Endometrium (tissue), 2 donors: ENCODE data around the gene NGEF.

ENCODE experiments used
- FAIRE-seq: peaks from 2 replicates; lab custom pipeline; 2012; peaks lifted over from hg19 to GRCh38; lab: Jason Lieb, UNC
- donor health status: control.
- donor health status: control.

NGEF gene

GRCh38 chr2:232997749-232998665 lies 15.0 kb downstream of the NGEF start:
- FAIRE-seq, result no peak

- FAIRE-seq, result no peak
Measured at GRCh38 chr2:232994446-232994845, 18.6 kb downstream of the NGEF start.

- FAIRE-seq, result no peak
Measured at GRCh38 chr2:232993231-232993821, 19.7 kb downstream of the NGEF start.

- no peak for FAIRE-seq
Measured at GRCh38 chr2:232986155-232986554, 26.9 kb downstream of the NGEF start.

GRCh38 chr2:232984451-232985207 lies 28.4 kb downstream of the NGEF start:
- FAIRE-seq, result no peak

- no peak for FAIRE-seq
Measured at GRCh38 chr2:232983669-232984140, 29.4 kb downstream of the NGEF start.

- FAIRE-seq, result no peak
Measured at GRCh38 chr2:232982926-232983668, 30.0 kb downstream of the NGEF start.

- FAIRE-seq, result no peak
Measured at GRCh38 chr2:232981767-232982360, 31.2 kb downstream of the NGEF start.

- no peak for FAIRE-seq
Measured at GRCh38 chr2:232981356-232981755, 31.7 kb downstream of the NGEF start.

- no peak for FAIRE-seq
Measured at GRCh38 chr2:232980683-232981082, 32.4 kb downstream of the NGEF start.

- no peak for FAIRE-seq
Measured at GRCh38 chr2:232979871-232980461, 33.1 kb downstream of the NGEF start.

- FAIRE-seq, result no peak
Measured at GRCh38 chr2:232977438-232977971, 35.6 kb downstream of the NGEF start.

- FAIRE-seq, result no peak
Measured at GRCh38 chr2:232976666-232977437, 36.2 kb downstream of the NGEF start.

- no peak for FAIRE-seq
Measured at GRCh38 chr2:232976176-232976575, 36.9 kb downstream of the NGEF start.

GRCh38 chr2:232974396-232974795 lies 38.7 kb downstream of the NGEF start:
- no peak for FAIRE-seq

GRCh38 chr2:232973796-232974195 lies 39.3 kb downstream of the NGEF start:
- FAIRE-seq, result no peak

- no peak for FAIRE-seq
Measured at GRCh38 chr2:232973011-232973735, 39.9 kb downstream of the NGEF start.

GRCh38 chr2:232971744-232972143 lies 41.3 kb downstream of the NGEF start:
- FAIRE-seq, result no peak

GRCh38 chr2:232970051-232970450 lies 43.0 kb downstream of the NGEF start:
- FAIRE-seq, result no peak
